GM23338 (cell line): ENCODE measurements around the gene KRT79. TPM values are rescaled to one million over a fixed set of nuclear protein-coding genes. Genes with fewer than 3 reads are reported as not detected.
A peak's percentile ranks its signal among the peaks of the same experiment; 100 is the strongest.

Source experiments
- ATAC-seq: fragments of 200-7000 bp; cut with Tn5 transposase; 3 replicates; pipeline ENCODE4 v1.9.1; 2020
- DNase-seq: peaks from one replicate; pipeline ENCODE4 v3.0.0-alpha.2; 2015; ENCODE audit warnings: low spot score
- H2AFZ ChIP-seq: fragments of 200-600 bp; sonication (generic); 2 replicates; pipeline ENCODE4 v1.8.0; 2016; ENCODE audit warnings: antibody characterized with exemption, mild to moderate bottlenecking, moderate library complexity
- H3F3A ChIP-seq: fragments of 200-600 bp; sonication (generic); replicated peaks from 2 replicates; pipeline ENCODE4 v1.8.0; 2017; ENCODE audit warnings: antibody characterized with exemption, mixed run types, low read depth
- H3K27ac ChIP-seq: fragments of 200-600 bp; sonication (generic); 2 replicates; pipeline ENCODE4 v1.6.1; 2016; ENCODE audit warnings: low read depth
- H3K27me3 ChIP-seq: fragments of 200-600 bp; sonication (generic); 2 replicates; pipeline ENCODE4 v1.8.0; 2016; ENCODE audit warnings: mild to moderate bottlenecking, mixed run types, moderate library complexity; ENCODE audit not compliant: insufficient read depth
- H3K36me3 ChIP-seq: fragments of 200-600 bp; sonication (generic); 2 replicates; pipeline ENCODE4 v1.8.0; 2016; ENCODE audit warnings: mild to moderate bottlenecking; ENCODE audit not compliant: insufficient read depth
- H3K4me1 ChIP-seq: fragments of 200-600 bp; sonication (generic); 2 replicates; pipeline ENCODE4 v1.8.0; 2016; ENCODE audit warnings: mild to moderate bottlenecking, moderate library complexity; ENCODE audit not compliant: insufficient read depth
- H3K4me2 ChIP-seq: fragments of 200-600 bp; sonication (generic); 2 replicates; pipeline ENCODE4 v1.7.1; 2017; ENCODE audit warnings: mixed run types
- H3K4me3 ChIP-seq: fragments of 200-600 bp; sonication (generic); 2 replicates; pipeline ENCODE4 v1.6.1; 2016; ENCODE audit warnings: mixed run types
- H3K79me2 ChIP-seq: fragments of 200-600 bp; sonication (generic); replicated peaks from 2 replicates; pipeline ENCODE4 v1.8.0; 2017; ENCODE audit warnings: mild to moderate bottlenecking; ENCODE audit not compliant: insufficient read depth
- H3K9me2 ChIP-seq: fragments of 200-600 bp; sonication (generic); 2 replicates; pipeline ENCODE4 v1.8.0; 2017; ENCODE audit not compliant: insufficient read depth
- H4K20me1 ChIP-seq: fragments of 200-600 bp; sonication (generic); replicated peaks from 2 replicates; pipeline ENCODE4 v1.8.0; 2017; ENCODE audit warnings: mild to moderate bottlenecking; ENCODE audit not compliant: insufficient read depth
- H3K27ac Mint-ChIP-seq: 2 replicates; pipeline ENCODE4 v1.8.0; 2020; ENCODE audit warnings: inconsistent platforms, mild to moderate bottlenecking, moderate library complexity, mixed read lengths
- H3K27me3 Mint-ChIP-seq: 3 replicates; pipeline ENCODE4 v1.8.0; 2022; ENCODE audit warnings: low read depth, mild to moderate bottlenecking, moderate library complexity, mixed read lengths, inconsistent platforms; ENCODE audit not compliant: insufficient read depth, poor library complexity
- H3K36me3 Mint-ChIP-seq: 3 replicates; pipeline ENCODE4 v1.8.0; 2021; ENCODE audit warnings: low read depth, mild to moderate bottlenecking, inconsistent platforms, moderate library complexity, mixed read lengths
- H3K4me1 Mint-ChIP-seq: 3 replicates; pipeline ENCODE4 v1.8.0; 2020; ENCODE audit warnings: mild to moderate bottlenecking, inconsistent platforms, mixed read lengths
- H3K4me3 Mint-ChIP-seq: 3 replicates; pipeline ENCODE4 v1.8.0; 2021; ENCODE audit warnings: moderate library complexity, mild to moderate bottlenecking, inconsistent platforms, mixed read lengths
- H3K9me3 Mint-ChIP-seq: 3 replicates; pipeline ENCODE4 v1.8.0; 2020; ENCODE audit warnings: moderate library complexity, mild to moderate bottlenecking, inconsistent platforms, mixed read lengths
- CREB1 ChIP-seq: fragments of 250-450 bp; sonication (Bioruptor Pico); IDR thresholded peaks from 2 replicates; pipeline ENCODE4 v1.5.0; 2020; ENCODE audit warnings: low read depth, mild to moderate bottlenecking, moderate library complexity
- EZH2 ChIP-seq: fragments of 200-600 bp; sonication (generic); IDR thresholded peaks from one replicate; pipeline ENCODE4 v1.8.0; 2017; ENCODE audit warnings: antibody characterized with exemption, mild to moderate bottlenecking, low read depth; ENCODE audit not compliant: unreplicated experiment
- EZH2phosphoT487 ChIP-seq: fragments of 200-600 bp; sonication (generic); IDR thresholded peaks from one replicate; pipeline ENCODE4 v1.8.1; 2018; ENCODE audit warnings: antibody characterized with exemption; ENCODE audit not compliant: unreplicated experiment
- JUNB ChIP-seq: IDR thresholded peaks from one replicate; pipeline ENCODE4 v1.6.1; 2016; ENCODE audit warnings: antibody characterized with exemption; ENCODE audit not compliant: unreplicated experiment
- NANOG ChIP-seq: IDR thresholded peaks from 2 replicates; pipeline ENCODE4 v1.6.1; 2016; ENCODE audit warnings: antibody characterized with exemption, borderline replicate concordance
- POLR2AphosphoS5 ChIP-seq: IDR thresholded peaks from 2 replicates; pipeline ENCODE4 v1.6.1; 2016; ENCODE audit warnings: antibody characterized with exemption, low read depth
- STAT1 ChIP-seq: IDR thresholded peaks from one replicate; pipeline ENCODE4 v1.6.1; 2016; ENCODE audit warnings: antibody characterized with exemption; ENCODE audit not compliant: unreplicated experiment
- ZNF114 ChIP-seq: fragments of 250-450 bp; sonication (Bioruptor Pico); IDR thresholded peaks from 2 replicates; pipeline ENCODE4 v1.5.0; 2020; ENCODE audit warnings: mild to moderate bottlenecking, moderate library complexity
- ZNF331 ChIP-seq: fragments of 250-450 bp; sonication (Bioruptor Pico); IDR thresholded peaks from 2 replicates; pipeline ENCODE4 v1.5.0; 2020; ENCODE audit warnings: low read depth, mild to moderate bottlenecking, moderate library complexity
- polyA plus RNA-seq: library from polyadenylated mRNA; unstranded; fragments of >200 nt; fragmentation: Nextera tagmentation; extraction: Ambion mirVana; gene quantifications from 2 replicates; pipeline ENCODE4 v1.2.1, GENCODE V29; 2016
- total RNA-seq: library from RNA; depleted of rRNA; stranded (reverse); fragments of >200 nt; shearing (Covaris generic); gene quantifications from 2 replicates; pipeline ENCODE4 v1.2.3, GENCODE V29; 2014
- TF ChIP-seq, protein P1 (sequence below), 2 experiments: fragments of 200-600 bp in 1 of 2; sonication (generic) in 1 of 2; conservative IDR thresholded peaks; 2 replicates each; pipeline versions ENCODE4 v1.5.1 to v1.6.1; 2016 to 2017; ENCODE audit warnings: antibody characterized with exemption in 2 of 2, low read depth in 2 of 2, mild to moderate bottlenecking in 2 of 2, moderate library complexity in 1 of 2
- TF ChIP-seq, protein P2 (sequence below): IDR thresholded peaks from one replicate; pipeline ENCODE4 v1.6.1; 2018; ENCODE audit warnings: antibody characterized with exemption; ENCODE audit not compliant: unreplicated experiment
- TF ChIP-seq, protein P3 (sequence below): IDR thresholded peaks from 2 replicates; pipeline ENCODE4 v1.6.1; 2016; ENCODE audit warnings: antibody characterized with exemption

Gene KRT79
- total and polyA plus RNA-seq, 2 experiments from 2014 or later, result 0.21 TPM; not detected in 1

DNA sequence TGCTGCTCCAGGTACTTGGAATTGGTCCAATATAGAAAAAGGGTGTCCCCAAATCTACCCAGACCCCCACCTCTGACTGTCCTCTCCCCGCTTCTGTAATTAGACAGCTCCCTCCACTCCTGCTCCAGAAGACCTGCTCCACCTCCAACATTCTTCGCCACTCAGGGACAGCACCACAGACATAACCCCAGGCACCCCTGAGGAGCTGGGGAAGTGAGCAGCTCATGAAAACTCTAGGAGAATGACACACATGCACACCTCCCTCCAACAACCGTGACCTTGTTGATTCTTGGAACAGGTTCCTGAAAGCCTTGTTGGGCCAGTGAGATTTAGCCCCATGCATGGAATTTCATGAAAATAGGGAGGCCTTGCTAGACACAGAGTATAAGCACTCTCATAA, 28.4 kb downstream of the KRT79 start (continued):
- TF ChIP-seq EZH2 (no peak), ZNF114 (no peak), NANOG (no peak), CREB1 (no peak), POLR2AphosphoS5 (no peak), ZNF331 (CRISPR knock-in tag) (no peak), JUNB (no peak)
- TF ChIP-seq, protein P1, sequence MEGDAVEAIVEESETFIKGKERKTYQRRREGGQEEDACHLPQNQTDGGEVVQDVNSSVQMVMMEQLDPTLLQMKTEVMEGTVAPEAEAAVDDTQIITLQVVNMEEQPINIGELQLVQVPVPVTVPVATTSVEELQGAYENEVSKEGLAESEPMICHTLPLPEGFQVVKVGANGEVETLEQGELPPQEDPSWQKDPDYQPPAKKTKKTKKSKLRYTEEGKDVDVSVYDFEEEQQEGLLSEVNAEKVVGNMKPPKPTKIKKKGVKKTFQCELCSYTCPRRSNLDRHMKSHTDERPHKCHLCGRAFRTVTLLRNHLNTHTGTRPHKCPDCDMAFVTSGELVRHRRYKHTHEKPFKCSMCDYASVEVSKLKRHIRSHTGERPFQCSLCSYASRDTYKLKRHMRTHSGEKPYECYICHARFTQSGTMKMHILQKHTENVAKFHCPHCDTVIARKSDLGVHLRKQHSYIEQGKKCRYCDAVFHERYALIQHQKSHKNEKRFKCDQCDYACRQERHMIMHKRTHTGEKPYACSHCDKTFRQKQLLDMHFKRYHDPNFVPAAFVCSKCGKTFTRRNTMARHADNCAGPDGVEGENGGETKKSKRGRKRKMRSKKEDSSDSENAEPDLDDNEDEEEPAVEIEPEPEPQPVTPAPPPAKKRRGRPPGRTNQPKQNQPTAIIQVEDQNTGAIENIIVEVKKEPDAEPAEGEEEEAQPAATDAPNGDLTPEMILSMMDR (conservative IDR thresholded peaks at IDR 0.05; ENCODE audit: low read depth in 2 of 2), result no peak
- TF ChIP-seq, protein P2, sequence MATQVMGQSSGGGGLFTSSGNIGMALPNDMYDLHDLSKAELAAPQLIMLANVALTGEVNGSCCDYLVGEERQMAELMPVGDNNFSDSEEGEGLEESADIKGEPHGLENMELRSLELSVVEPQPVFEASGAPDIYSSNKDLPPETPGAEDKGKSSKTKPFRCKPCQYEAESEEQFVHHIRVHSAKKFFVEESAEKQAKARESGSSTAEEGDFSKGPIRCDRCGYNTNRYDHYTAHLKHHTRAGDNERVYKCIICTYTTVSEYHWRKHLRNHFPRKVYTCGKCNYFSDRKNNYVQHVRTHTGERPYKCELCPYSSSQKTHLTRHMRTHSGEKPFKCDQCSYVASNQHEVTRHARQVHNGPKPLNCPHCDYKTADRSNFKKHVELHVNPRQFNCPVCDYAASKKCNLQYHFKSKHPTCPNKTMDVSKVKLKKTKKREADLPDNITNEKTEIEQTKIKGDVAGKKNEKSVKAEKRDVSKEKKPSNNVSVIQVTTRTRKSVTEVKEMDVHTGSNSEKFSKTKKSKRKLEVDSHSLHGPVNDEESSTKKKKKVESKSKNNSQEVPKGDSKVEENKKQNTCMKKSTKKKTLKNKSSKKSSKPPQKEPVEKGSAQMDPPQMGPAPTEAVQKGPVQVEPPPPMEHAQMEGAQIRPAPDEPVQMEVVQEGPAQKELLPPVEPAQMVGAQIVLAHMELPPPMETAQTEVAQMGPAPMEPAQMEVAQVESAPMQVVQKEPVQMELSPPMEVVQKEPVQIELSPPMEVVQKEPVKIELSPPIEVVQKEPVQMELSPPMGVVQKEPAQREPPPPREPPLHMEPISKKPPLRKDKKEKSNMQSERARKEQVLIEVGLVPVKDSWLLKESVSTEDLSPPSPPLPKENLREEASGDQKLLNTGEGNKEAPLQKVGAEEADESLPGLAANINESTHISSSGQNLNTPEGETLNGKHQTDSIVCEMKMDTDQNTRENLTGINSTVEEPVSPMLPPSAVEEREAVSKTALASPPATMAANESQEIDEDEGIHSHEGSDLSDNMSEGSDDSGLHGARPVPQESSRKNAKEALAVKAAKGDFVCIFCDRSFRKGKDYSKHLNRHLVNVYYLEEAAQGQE, result no peak
- TF ChIP-seq, protein P3, sequence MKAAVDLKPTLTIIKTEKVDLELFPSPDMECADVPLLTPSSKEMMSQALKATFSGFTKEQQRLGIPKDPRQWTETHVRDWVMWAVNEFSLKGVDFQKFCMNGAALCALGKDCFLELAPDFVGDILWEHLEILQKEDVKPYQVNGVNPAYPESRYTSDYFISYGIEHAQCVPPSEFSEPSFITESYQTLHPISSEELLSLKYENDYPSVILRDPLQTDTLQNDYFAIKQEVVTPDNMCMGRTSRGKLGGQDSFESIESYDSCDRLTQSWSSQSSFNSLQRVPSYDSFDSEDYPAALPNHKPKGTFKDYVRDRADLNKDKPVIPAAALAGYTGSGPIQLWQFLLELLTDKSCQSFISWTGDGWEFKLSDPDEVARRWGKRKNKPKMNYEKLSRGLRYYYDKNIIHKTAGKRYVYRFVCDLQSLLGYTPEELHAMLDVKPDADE, result no peak

DNA sequence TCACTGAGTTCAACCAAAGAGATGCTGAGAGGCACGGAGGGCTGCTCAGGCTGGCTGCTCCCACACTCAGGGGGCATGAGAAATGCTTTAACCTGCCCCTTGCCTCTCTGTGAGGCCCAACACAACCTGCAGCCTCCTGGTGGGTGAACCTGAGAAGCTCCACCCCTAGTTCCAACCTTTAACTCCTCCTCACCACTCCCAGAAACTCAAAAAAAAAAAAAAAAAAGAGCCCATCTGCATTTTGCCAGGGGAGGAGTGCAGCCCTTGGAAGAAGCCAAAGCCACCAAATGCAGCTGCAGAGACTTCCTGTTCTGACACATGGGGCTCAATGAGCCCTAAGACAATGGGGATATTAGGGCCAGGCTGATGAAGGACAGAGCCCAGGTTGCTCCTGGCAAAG, 29.1 kb downstream of the KRT79 start:
- Histone ChIP-seq H3K36me3 (no peaks in the 10 kb centered on the region), H3K9me2 (peaks cover 15% of the 10 kb centered on the region), H3K27me3 (no peaks in the 10 kb centered on the region), H2AFZ (peak overlapping the region; percentile 9; the same call in 1 of the 2 replicates), H3K4me3 (no peak overlapping the region), H3K27ac (no peak overlapping the region), H3F3A (no peaks in the 10 kb centered on the region), H3K79me2 (no peaks in the 10 kb centered on the region), H3K4me1 (peaks cover 29% of the 10 kb centered on the region), H3K4me2 (no peak overlapping the region), H4K20me1 (no peaks in the 10 kb centered on the region)
- no peaks in the 10 kb centered on the region for H3K9me3 Mint-ChIP-seq
- DNase-seq, result peak; percentile 80
- peaks cover 34% of the 10 kb centered on the region for H3K4me1 Mint-ChIP-seq
- ATAC-seq, result peak; percentile 89
- no peaks in the 10 kb centered on the region for H3K36me3 Mint-ChIP-seq
- H3K4me3 Mint-ChIP-seq, result no peak overlapping the region
- H3K27me3 Mint-ChIP-seq, result peaks cover 9% of the 10 kb centered on the region
- H3K27ac Mint-ChIP-seq, result no peak overlapping the region
- TF ChIP-seq STAT1, result no peak
- no peak for TF ChIP-seq EZH2phosphoT487
- no peak for TF ChIP-seq JUNB
- no peak for TF ChIP-seq EZH2
- TF ChIP-seq POLR2AphosphoS5, result no peak
- TF ChIP-seq, protein P2, result no peak
- no peak for TF ChIP-seq ZNF114
- TF ChIP-seq ZNF331 (CRISPR knock-in tag), result no peak
- TF ChIP-seq, protein P1 (conservative IDR thresholded peaks at IDR 0.05; ENCODE audit: low read depth in 2 of 2), result no peak
